ENCODE results near the gene NCBP3.

NCBP3 gene

DNA sequence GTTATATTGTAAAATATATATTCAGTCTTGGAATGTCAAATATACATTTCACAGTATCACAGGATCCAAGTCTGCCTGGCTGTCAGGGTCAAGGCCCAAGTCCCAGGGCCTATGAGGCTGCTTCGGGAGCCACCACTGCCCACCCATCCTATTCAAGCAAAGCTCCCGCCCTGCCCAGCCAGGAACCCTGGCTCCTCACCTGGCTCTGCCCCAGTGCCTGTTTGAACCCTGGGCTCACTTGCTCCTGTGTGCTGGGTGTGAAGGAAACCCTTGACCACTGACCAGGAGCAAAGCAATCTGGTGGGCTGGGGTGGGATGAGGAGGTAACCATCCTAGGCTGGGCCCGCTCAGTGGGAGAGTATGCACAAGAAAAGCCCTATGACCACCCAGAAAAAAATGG, 72.1 kb downstream of the NCBP3 start:
- Histone ChIP-seq H3K27ac (no peak overlapping the region), H3K9me3 (no peaks in the 10 kb centered on the region), H3K27me3 (no peaks in the 10 kb centered on the region), H3K4me1 (ENCODE audit: control insufficient read depth in 1 of 2, insufficient read depth in 1 of 2, low read depth in 1 of 2, low read length in 1 of 2) (peaks cover 0 to 6% of the 10 kb centered on the region in 2 experiments), H3K36me3 (no peaks in the 10 kb centered on the region), H3K4me3 (ENCODE audit: low read depth in 1 of 2, low read length in 1 of 2) (no peak overlapping the region)
- TF ChIP-seq, protein P1, sequence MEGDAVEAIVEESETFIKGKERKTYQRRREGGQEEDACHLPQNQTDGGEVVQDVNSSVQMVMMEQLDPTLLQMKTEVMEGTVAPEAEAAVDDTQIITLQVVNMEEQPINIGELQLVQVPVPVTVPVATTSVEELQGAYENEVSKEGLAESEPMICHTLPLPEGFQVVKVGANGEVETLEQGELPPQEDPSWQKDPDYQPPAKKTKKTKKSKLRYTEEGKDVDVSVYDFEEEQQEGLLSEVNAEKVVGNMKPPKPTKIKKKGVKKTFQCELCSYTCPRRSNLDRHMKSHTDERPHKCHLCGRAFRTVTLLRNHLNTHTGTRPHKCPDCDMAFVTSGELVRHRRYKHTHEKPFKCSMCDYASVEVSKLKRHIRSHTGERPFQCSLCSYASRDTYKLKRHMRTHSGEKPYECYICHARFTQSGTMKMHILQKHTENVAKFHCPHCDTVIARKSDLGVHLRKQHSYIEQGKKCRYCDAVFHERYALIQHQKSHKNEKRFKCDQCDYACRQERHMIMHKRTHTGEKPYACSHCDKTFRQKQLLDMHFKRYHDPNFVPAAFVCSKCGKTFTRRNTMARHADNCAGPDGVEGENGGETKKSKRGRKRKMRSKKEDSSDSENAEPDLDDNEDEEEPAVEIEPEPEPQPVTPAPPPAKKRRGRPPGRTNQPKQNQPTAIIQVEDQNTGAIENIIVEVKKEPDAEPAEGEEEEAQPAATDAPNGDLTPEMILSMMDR (IDR thresholded peaks at IDR 0.05) = no peak

DNA sequence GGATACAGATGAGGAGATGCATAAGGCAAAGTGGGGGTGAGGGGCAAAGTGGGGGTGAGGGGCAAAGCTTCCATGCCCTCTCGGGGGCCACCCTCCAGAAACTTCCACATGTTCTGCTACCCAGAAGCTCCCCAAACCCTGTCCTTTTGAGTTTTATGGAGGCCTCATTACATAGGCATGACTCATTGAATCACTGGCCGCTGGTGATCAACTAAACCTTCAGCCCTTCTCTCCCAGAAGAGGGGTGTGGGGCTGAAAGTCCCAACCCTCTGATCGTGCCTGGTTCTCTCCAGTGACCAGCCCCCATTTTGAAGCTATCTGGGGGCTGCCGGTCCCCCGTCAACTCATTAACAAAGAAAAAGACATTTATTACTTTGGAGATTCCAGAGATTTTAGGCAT, 72.5 kb downstream of the NCBP3 start:
- H3K9me3 ChIP-seq = no peaks in the 10 kb centered on the region
- no peak overlapping the region for H3K27ac ChIP-seq
- no peaks in the 10 kb centered on the region for H3K27me3 ChIP-seq
- no peaks in the 10 kb centered on the region for H3K36me3 ChIP-seq
- H3K4me1 ChIP-seq (ENCODE audit: control insufficient read depth in 1 of 2, insufficient read depth in 1 of 2, low read depth in 1 of 2, low read length in 1 of 2) = peaks cover 0 to 6% of the 10 kb centered on the region in 2 experiments
- H3K4me3 ChIP-seq (ENCODE audit: low read depth in 1 of 2, low read length in 1 of 2) = no peak overlapping the region
- TF ChIP-seq, protein P1 (IDR thresholded peaks at IDR 0.05) = no peak

DNA sequence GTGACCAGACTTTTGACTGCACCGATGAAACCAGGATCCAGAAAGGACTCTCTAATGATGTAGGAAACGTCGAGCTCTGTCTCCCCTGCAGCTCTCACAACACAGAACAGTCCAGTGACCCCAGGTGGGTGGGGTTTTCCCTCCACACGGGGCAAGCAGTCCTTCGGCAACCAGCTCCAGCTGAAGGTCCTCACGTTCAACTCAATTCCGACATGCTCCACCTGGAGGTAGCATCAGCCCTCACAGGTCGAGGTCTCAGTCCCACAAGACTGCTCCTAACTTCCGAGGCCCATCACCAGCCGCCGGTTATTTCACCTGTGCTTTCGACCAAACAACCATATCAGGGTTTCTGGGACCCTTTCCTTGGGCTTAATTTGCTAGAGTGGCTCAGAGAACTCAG, 73.3 kb downstream of the NCBP3 start:
- no peaks in the 10 kb centered on the region for H3K36me3 ChIP-seq
- TF ChIP-seq, protein P1 (IDR thresholded peaks at IDR 0.05) = no peak
- H3K9me3 ChIP-seq = no peaks in the 10 kb centered on the region
- no peak overlapping the region for H3K4me3 ChIP-seq (ENCODE audit: low read depth in 1 of 2, low read length in 1 of 2)
- no peak overlapping the region for H3K27ac ChIP-seq
- H3K4me1 ChIP-seq (ENCODE audit: control insufficient read depth in 1 of 2, insufficient read depth in 1 of 2, low read depth in 1 of 2, low read length in 1 of 2) = peaks cover 0 to 6% of the 10 kb centered on the region in 2 experiments
- no peaks in the 10 kb centered on the region for H3K27me3 ChIP-seq

- peaks cover 0 to 6% of the 10 kb centered on the region in 2 experiments for H3K4me1 ChIP-seq (ENCODE audit: control insufficient read depth in 1 of 2, insufficient read depth in 1 of 2, low read depth in 1 of 2, low read length in 1 of 2)
- no peak overlapping the region for H3K27ac ChIP-seq
- TF ChIP-seq, protein P1 (IDR thresholded peaks at IDR 0.05) = no peak
- no peak overlapping the region for H3K4me3 ChIP-seq (ENCODE audit: low read depth in 1 of 2, low read length in 1 of 2)
- no peaks in the 10 kb centered on the region for H3K9me3 ChIP-seq
- no peaks in the 10 kb centered on the region for H3K27me3 ChIP-seq
- no peaks in the 10 kb centered on the region for H3K36me3 ChIP-seq
Observed at GRCh38 chr17:3771140-3771539, 74.9 kb downstream of the NCBP3 start.

GRCh38 chr17:3770466-3770865, 75.6 kb downstream of the NCBP3 start:
- no peaks in the 10 kb centered on the region for H3K27me3 ChIP-seq

More at GRCh38 chr17:3770466-3770865, 75.6 kb downstream of the NCBP3 start:
- H3K4me1 ChIP-seq (ENCODE audit: control insufficient read depth in 1 of 2, insufficient read depth in 1 of 2, low read depth in 1 of 2, low read length in 1 of 2) = peaks cover 4 to 11% of the 10 kb centered on the region in 2 experiments
- no peak overlapping the region for H3K27ac ChIP-seq
- no peaks in the 10 kb centered on the region for H3K9me3 ChIP-seq
- no peaks in the 10 kb centered on the region for H3K36me3 ChIP-seq
- H3K4me3 ChIP-seq (ENCODE audit: low read depth in 1 of 2, low read length in 1 of 2) = no peak overlapping the region
- TF ChIP-seq, protein P1 (IDR thresholded peaks at IDR 0.05) = no peak
